ENCODE measurements around the gene LSM4. TPM values are rescaled to one million over a fixed set of nuclear protein-coding genes. Genes with fewer than 3 reads are reported as not detected.

Gene LSM4
- total and polyA plus RNA-seq, 2 of the 13 experiments (the other 11 are each of a cell fraction or from before 2014, with no cell fraction given) = 65.8 to 166 TPM

GRCh38 chr19:18304458-18305310 is 18.2 kb downstream of the LSM4 start (continued):
- TF ChIP-seq ZNF574 (CRISPR knock-in tag; IDR thresholded peaks at IDR 0.05) (peak; percentile 95), PRPF4 (IDR thresholded peaks at IDR 0.05; ENCODE audit: low read depth, low read length, poor library complexity, severe bottlenecking) (peak; percentile 86), ZNF468 (CRISPR knock-in tag; IDR thresholded peaks at IDR 0.05) (no peak), MTF2 (CRISPR knock-in tag; IDR thresholded peaks at IDR 0.05; ENCODE audit: borderline replicate concordance) (0 out of 2 replicates have a peak, but pooled peaks have one; percentile 8), ZNF780A (CRISPR knock-in tag; IDR thresholded peaks at IDR 0.05) (no peak), ZNF101 (CRISPR knock-in tag; IDR thresholded peaks at IDR 0.05; ENCODE audit: borderline replicate concordance, low read depth) (no peak), BRD4 (CRISPR knock-in tag; IDR thresholded peaks at IDR 0.05) (no peak), IKZF5 (CRISPR knock-in tag; IDR thresholded peaks at IDR 0.05) (peak; percentile 78; the same call in 1 of the 2 replicates), ZFP1 (CRISPR knock-in tag; IDR thresholded peaks at IDR 0.05) (peak; percentile 34; the same call in 1 of the 2 replicates), NR2F1 (CRISPR knock-in tag; IDR thresholded peaks at IDR 0.05) (no peak), ZNF619 (CRISPR knock-in tag; IDR thresholded peaks at IDR 0.05) (no peak), SP5 (CRISPR knock-in tag; IDR thresholded peaks at IDR 0.05; ENCODE audit: borderline replicate concordance, low read depth) (peak; percentile 53; the same call in 1 of the 2 replicates), NFKBIZ (CRISPR knock-in tag; IDR thresholded peaks at IDR 0.05) (no peak), ZNF20 (CRISPR knock-in tag; IDR thresholded peaks at IDR 0.05) (no peak), SMAD3 (CRISPR knock-in tag; IDR thresholded peaks at IDR 0.05) (peak; percentile 27; the same call in 1 of the 2 replicates), SATB2 (CRISPR knock-in tag; IDR thresholded peaks at IDR 0.05) (no peak), TAF15 (IDR thresholded peaks at IDR 0.05; ENCODE audit: low read depth, low read length, poor library complexity, severe bottlenecking) (no peak), TCF7 (IDR thresholded peaks at IDR 0.05; ENCODE audit: low read depth) (no peak), ZNF207 (IDR thresholded peaks at IDR 0.05; ENCODE audit: borderline replicate concordance) (no peak), KAT2B (IDR thresholded peaks at IDR 0.05; ENCODE audit: borderline replicate concordance, low read depth, low read length) (no peak), NFIC (IDR thresholded peaks at IDR 0.05; ENCODE audit: low read length) (peak; percentile 33; the same call in 1 of the 2 replicates), ZNF296 (CRISPR knock-in tag; conservative IDR thresholded peaks at IDR 0.05) (no peak), CREB1 (IDR thresholded peaks at IDR 0.05) (0 out of 2 replicates have a peak, but pooled peaks have one; percentile 32), CREB1 (CRISPR knock-in tag; IDR thresholded peaks at IDR 0.05) (peak; percentile 53), ZMYM2 (CRISPR knock-in tag; IDR thresholded peaks at IDR 0.05) (no peak), ZNF234 (CRISPR knock-in tag; conservative IDR thresholded peaks at IDR 0.05) (no peak), ZBTB34 (CRISPR knock-in tag; IDR thresholded peaks at IDR 0.05) (no peak)
